GM19395 (cell line): Measurements from ENCODE around the gene SNX22.
"Not testable (repeated sequence)": the region's sequence is repeated elsewhere in the genome, so short reads cannot be mapped to it uniquely, and the experiment has no call there.

Experiments
- ATAC-seq: cut with Tn5 transposase; IDR thresholded peaks from one replicate; pipeline ENCODE4 v1.9.1; 2021; ENCODE audit warnings: mild to moderate bottlenecking, moderate library complexity; ENCODE audit not compliant: unreplicated experiment

SNX22 gene

DNA sequence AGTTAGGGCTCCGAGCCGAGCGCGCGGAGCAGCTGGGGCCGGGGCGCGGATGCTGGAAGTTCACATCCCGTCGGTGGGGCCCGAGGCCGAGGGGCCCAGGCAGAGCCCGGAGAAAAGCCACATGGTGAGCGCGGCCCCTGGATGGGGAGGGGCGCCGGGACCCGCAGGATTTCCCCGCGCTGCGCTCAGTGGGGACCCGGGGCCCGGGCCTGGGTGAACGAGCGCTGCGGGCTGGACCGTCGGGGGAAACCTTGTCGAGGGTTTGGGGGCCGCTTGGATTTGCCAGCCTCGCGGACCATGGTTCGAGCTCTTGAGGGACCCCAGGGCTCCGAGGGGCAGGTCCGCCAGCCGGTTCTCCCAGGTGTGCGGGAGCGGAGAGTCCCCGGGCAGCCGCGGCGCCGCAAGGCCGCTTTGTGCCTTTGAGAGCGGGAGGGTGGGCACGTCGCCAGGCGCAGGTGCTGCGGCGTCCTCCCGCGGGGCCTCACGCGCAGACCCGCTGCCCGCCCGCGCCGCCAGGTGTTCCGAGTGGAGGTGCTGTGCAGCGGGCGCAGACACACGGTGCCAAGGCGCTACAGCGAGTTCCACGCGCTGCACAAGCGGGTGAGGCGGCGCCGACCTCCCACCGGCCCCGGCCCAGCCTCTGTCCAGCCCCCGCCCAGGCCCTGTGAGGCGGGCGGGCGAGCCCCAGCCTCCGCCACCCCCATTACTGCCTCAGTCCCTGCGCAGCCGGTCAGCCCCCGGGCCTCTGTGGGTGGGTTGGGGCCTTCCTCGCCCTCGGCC, at the start of gene SNX22:
Gene SNX22, plus strand, starts transcription at position 5 of the 780 bp plus-strand sequence. Its CDS starts 45 bp downstream, at position 50.
- peak; percentile 3 for ATAC-seq

DNA sequence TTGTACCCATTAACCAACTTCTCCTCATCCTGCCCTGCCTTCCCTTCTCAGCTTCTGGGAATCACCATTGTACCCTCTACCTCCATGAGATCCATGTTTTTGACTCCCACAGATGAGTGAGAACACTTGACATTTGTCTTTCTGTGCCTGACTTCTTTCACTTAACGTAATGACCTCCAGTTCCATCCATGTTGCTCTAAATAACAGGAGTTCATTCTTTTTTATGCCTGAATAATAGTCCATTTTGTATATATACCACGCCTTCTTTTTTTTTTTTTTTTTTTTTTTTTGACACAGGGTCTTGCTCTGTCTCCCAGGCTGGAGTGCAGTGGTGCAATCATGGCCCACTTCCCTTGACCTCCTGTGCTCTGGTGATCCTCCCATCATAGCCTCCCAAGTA, 49.0 kb upstream of the SNX22 start:
- no peak for ATAC-seq

DNA sequence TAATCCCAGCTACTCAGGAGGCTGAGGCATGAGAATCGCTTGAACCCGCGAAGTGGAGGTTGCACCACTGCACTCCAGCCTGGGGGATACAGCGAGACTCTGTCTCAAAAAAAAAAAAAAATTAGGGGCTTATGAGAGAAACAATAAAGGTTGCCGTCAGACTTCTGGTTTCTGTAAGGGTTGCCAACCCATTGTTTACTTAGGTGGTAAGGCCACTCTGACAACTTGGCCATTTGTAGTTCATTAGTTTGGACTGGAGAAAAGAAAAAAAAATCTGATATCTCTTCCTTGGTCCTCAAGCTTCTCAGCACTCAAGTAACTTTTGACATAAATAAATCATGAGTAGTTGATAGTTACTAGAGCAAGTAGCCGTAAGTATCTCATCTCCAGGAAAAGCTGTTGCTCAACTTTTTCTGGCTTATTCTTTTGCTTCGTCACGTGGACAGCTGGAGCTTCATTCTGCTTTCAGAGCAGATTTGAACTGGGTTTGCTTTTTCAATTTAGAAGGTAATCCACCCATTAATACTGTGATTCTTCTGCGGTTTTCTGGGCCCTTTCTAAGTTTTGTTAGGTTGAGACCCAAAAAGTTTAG, 46.3 kb upstream of the SNX22 start:
- no peak for ATAC-seq

DNA sequence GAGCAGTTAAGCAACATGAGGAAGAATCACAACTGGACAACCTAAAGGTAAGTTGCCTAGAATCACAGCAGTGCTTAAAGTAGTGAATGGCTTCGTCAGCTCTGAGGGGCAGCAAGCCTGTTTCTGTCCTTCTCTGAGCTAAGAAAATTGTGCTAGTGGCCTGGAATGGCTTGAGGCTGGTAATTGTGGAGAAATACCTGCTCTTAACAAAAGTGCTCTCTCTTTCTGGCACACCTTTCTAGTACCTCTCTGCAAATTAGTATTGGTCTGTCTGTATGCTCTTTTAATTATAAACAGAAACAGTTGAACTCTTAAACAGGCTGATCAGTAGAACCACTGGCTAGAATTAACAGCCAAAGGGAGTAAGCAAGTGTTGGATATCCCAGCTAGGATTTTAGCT, 44.2 kb upstream of the SNX22 start:
- no peak for ATAC-seq

DNA sequence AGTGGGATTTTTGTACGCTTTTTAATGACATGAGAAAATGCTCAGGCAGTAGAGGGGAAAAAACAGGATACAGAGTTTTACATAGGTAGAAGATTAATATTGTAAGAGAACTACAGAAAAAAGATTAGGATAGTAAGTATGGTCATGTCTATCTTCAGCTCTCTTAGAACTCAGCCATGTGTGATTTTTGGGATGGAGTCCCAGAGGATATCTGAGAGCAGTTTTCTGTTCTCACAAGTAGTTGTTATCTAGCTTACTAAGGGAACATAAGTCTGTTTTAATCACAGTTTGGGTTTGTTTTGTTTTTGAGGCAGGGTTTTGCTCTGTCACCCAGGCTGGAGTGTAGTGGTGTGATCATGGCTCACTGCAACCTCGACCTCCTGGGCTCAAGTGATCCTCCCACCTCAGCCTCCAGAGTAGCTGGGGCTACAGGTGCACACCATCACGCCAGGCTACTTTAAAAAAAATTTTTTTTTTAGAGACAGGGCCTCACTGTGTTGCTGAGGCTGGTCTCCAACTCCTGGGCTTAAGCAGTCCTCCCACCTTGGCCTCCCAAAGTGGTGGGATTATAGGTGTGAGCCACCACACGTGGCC, 41.3 kb upstream of the SNX22 start:
- ATAC-seq = not testable (repeated sequence)

DNA sequence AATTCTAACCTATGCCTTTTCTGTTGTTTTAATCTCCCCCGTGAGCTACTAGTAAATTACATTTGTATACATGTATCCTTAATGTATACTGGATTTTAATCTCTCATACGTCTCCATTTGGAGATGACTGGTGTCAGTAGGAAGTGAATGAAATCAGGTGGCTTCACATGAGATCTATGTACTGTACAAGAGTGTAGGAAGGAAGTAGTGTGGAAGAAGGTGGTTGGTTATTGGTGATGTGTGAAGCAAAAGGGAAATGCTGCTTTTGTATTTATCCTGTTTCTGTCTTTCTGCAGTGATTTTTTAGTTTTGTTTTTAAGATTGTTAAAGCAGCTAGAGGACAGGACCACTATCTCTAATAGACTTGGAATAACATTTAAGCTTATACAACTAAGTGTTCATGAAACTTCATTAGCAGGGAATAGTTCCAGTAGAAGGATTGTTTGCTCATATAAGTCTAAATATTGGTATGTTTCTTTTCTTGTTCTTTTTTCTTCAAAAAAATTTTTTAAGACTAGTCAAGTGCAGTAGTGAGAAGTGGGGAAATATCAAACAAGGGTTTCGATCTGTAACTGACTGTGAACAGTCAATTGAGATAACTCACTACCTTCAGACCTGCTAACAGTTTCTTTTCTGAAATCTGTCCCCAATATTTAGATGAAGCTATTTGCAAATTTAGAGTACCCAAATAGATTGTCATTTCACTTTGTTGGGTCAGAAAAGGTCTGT, 40.4 kb upstream of the SNX22 start:
- no peak for ATAC-seq

DNA sequence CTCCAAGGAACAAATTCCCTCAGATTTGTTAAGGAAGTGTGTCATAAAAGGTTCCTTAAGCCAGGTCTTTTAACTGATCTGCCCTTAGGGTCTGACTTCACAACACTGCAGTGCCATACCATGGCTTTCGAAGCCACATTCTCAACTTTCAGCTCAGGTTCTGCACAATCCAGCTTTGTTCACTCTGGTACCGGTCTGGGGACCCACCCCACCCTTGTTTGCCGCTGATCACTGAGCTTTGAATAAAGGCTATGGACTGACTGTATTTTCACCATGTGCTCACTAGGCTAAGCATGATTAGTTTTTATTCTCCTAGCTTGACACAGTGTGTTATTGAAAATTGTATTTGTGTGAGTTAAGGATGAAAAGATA, 39.9 kb upstream of the SNX22 start:
- ATAC-seq = no peak

DNA sequence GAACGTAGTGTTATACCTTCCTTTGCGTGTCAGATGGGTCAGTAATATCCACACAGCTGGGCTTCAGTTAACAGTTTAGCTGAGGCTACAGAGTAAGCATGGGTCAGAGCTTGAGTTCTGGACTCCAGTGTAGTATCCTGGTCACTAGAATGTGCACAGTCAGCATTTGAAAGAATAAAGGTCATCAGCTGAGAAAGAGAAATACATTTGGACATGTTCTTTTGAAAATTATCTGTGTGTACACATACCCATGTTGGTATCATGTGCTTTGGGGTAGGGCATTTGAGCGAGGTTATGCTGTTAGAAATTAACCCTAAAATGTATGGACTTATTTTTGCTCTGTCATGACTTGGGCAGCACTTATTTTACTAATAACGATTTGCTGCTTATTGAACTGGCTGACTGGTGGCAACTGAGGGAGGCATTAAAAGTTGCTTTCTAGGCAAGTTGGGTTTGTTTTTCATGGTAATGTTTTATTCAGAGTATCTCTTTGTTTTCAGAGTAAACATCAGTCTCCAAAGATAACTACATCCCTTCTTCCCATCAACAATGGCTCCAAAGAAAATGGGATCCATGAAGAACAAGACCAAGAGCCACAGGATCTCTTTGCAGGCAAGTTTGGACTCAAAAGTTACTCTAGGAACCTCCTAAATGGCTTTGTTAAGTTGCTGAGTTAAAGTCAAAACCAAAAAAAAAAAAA, 39.3 kb upstream of the SNX22 start:
- ATAC-seq = no peak

DNA sequence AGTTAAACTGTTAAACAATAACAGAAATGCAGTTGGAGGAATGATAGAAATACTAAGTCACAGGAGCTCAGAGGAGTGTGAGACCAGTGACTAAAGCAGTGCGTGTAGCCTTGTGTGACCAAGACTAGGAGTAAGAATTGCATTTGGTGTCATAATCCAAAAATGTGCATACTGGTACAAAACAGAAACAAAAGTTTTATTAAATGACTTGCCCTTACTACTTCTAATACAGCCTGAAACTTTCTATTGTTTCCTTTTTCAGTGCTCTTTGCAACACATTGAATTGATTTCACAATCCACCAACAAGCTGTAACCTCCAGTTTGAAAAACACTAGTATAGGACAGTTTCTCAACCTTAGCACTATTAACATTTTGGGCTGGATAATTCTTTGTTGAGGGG, 38.6 kb upstream of the SNX22 start:
- ATAC-seq = no peak

DNA sequence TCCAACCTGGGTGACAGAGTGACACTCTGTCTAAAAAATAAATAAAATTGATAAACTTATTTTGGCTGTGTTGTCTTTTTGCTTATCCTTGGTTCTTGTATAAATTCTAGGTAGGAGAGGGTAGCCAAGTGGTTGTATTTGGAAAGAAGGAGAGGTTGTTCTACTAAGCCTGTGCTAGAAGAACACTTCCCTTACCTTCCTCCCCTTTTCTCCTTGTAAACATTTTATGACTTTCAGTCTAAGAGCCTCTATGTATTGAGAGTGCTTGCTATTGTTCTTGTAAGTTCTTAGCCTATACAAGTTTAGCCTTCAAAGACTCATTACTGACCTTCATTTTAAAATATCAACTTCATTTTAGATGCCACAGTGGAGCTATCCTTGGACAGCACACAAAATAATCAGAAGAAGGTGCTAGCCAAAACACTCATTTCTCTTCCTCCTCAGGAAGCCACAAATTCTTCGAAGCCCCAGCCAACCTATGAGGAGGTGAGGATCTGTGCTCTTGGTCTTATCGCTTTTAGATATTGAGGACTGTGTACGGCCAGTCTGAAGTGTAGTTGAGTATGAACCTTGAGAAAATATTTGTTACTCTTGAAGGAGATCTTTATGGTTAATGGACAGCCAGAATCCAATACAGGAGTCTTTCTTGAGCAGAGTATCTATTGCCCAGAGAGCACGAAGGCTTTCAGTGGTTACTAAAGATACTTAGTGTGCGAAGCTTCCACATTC, 33.6 kb upstream of the SNX22 start:
- no peak for ATAC-seq

DNA sequence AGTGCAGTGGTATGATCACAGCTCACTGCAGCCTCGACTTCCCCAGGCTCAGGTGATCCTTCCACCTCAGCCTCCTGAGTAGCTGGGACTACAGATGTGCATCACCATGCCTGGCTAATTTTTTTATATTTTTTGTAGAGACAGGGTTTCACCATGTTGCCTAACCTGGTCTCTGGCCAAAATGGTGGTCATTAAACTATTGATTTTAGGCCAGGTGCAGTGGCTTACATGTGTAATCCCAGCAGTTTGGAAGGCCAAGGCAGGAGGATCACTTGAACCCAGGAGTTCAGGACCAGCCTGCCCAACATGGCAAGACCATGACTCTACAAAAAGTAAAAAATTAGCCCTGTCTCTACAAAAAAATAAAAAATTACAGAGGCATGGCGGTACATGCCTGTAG, 31.2 kb upstream of the SNX22 start:
- not testable (repeated sequence) for ATAC-seq

DNA sequence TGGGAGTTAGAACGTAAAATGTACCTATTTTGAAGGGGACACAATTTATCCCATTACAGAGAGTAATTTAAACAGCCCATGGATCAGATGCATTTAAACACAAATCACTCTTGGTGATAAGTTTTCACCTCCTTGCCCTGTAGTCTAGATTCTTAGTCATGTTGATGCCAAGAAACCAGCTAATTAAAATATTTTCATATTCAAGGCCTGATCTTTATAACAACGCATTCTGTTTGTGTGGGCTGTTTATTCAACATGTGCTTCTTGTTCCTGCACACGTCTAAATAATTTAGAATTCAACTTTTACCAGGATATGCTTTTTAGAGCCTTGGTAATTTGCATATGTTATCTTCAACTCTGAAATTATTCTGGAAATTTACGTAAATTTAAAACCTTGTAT, 29.9 kb upstream of the SNX22 start:
- ATAC-seq = no peak

DNA sequence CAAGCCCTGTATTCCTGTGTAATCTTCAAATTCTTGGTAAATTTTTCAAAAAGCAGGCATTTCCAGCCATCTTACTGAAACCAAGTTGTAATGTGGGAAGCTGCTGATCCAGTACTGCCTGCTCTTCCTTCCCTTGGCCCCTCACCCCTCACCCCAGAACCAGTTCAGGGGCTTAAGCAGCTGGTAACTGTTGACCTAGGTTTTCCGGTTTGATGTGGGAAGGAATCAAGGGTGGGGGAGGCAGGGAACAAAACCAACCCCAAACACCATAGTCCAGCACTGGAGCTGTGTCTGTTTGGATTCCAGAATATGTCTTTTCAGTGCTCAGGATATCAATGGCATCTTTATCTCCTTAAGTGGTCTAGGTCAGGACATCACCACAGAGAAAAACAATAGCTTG, 29.1 kb upstream of the SNX22 start:
- ATAC-seq = no peak

DNA sequence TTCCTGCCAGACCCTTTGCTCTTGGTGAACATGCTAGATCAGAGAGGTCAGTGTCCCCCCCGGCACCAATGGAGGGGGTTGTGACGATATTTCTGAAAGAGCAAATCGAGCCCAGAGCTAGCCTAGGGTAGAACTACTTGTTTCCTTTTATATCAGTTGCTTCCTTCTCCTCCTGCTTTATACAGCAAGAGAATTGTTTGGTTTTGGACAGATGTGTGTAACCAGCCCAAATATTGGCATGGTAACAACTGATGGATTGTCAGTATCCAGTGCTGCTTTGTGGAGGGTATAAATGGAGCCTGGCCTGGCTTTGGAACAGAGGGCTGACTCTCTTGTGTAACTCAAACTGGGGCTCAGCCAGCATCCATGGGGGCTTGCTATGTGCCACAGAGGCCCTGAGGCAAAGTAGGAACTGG, 28.6 kb upstream of the SNX22 start:
- no peak for ATAC-seq

DNA sequence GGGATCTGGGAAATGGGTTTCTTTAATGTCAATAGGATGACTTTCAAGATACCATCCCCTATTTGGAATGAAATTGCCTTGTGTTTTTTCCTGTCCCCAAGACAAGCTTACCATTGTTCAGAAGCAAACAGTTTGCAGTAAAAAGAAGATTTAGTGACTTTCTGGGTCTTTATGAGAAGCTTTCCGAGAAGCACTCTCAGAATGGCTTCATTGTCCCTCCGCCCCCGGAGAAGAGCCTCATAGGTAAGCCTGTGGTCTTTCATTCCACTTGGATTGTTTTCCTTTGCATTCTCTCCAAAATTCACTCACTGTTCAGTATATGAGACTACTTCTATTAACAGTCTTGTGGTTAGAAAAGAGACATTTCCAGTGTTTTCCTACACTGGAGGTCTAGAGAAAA, 25.6 kb upstream of the SNX22 start:
- ATAC-seq = no peak

DNA sequence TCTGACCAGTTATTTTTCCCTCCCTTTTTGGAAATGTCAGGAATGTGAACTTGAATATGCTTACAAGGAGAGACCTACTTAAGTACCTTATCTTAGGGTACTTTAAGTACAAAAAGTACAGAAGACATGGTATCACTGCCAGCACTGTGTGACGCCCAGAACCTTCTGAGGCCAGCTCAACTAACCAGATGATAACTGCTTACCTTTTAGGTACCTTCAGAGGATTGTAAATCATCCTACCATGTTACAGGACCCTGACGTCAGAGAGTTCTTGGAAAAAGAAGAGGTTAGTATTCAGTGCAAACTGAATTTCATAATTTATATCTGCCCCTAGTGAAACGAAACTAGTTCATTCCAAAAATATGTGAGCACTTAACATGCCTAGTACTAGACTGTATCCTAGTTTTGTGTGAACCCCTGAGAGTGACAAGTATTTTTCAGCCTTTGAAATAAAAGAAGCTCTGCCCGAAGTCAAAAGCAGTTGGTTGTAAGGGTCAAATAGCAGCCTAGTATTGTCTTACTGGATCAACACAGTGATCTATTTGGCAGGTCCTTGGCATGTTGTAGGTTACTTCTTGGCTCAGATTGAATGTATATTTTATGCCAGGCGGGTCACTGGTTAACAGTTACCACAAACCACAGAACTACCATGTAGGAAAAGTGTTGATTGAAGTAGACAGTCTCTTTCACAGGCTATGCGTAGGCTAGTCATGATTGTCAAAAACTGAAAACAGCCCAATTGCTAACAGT, 23.8 kb upstream of the SNX22 start:
- ATAC-seq = no peak

DNA sequence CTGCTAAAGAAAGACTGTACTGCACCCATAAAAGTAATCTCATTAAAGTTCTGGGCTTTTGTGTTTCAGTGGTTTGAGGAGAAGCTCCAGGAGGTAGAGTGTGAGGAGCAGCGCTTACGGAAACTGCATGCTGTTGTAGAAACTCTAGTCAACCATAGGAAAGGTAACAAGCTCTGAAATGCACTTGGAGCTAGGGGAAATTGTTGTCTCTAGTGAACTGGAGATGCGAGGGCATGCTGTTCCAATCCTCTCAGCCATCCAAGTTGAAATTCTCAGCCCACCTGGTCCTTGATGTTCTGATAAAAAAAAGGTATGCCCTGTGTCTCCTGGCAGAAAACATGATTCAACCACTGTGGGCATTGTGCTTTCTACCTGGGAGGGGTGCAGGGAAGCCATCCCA, 21.4 kb upstream of the SNX22 start:
- no peak for ATAC-seq

DNA sequence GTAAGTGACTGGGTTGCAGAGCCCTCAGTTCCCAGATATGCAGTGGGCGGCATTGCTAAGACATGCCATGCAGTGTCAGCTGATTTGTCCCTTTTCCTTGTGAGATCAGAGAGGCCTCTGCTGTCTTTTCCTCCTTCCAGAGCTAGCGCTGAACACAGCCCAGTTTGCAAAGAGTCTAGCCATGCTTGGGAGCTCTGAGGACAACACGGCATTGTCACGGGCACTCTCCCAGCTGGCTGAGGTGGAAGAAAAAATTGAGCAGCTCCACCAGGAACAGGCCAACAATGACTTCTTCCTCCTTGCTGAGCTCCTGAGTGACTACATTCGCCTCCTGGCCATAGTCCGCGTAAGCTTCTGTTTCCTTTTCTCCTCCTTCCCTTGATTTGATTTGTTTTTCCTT, 20.0 kb upstream of the SNX22 start:
- no peak for ATAC-seq

DNA sequence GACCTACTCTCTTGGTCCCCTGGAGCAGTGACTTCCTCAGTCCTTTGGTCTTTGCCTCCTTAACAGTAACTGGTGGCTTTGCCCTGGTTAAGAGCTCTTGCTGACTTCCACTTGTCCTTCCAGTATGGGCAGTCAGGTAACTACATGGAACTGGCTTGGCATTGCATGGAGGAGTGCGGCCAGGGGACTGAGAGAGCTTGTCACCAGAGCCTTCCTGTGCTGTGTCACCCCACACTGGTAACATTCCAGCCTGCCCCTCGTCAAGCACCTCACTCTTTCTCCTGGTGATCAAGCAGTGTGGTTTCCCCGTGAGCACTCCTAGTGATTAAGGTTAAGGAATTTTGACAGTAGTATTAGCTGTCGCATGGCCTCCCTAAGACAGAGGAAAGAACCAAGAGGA, 19.3 kb upstream of the SNX22 start:
- ATAC-seq = no peak
